Stimulated activated CD4-positive, alpha-beta T cell treated with anti-CD3 and anti-CD28 coated beads, Interleukin-15, amount 100 ng/mL, for 1 hour (primary cell): ENCODE results near the gene C17orf75.
"Not testable (repeated sequence)": the region's sequence is repeated elsewhere in the genome, so short reads cannot be mapped to it uniquely, and the experiment has no call there.

Experiments used
- DNase-seq, 2 donors: peaks; one replicate each; pipeline ENCODE4 v3.0.0-alpha.2; 2020; ENCODE audit warnings: low read depth in 1 of 2, low spot score in 1 of 2

C17orf75 gene

DNA sequence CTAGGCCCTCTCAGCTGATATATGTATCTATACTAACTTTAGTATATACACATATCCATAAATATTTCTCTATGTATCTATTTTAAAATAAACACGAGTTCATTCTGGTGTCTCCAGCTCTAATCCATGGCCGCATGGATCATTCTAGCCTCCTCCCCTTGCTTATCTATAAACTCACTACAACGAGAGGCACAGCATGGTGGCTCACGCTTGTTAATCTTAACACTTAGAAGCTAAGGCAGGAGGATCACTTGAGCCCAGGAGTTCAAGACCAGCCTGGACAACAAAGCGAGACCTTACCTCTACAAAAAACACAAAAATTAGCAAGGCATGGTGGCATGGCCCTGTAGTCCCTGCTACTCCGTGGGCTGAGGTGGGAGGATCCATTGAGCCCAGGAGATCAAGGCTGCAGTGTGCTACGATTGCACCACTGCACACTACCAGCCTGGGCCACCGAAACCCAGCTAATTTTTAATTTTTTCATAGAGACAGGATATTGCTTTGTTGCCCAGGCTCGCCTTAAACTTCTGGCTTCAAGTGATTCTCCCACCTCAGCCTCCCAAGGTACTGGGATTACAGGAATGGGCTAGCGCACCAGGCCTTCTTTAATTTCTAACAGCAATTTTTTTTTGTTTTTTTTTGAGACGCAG lies 4.1 kb upstream of the C17orf75 start:
- DNase-seq: no peak

DNA sequence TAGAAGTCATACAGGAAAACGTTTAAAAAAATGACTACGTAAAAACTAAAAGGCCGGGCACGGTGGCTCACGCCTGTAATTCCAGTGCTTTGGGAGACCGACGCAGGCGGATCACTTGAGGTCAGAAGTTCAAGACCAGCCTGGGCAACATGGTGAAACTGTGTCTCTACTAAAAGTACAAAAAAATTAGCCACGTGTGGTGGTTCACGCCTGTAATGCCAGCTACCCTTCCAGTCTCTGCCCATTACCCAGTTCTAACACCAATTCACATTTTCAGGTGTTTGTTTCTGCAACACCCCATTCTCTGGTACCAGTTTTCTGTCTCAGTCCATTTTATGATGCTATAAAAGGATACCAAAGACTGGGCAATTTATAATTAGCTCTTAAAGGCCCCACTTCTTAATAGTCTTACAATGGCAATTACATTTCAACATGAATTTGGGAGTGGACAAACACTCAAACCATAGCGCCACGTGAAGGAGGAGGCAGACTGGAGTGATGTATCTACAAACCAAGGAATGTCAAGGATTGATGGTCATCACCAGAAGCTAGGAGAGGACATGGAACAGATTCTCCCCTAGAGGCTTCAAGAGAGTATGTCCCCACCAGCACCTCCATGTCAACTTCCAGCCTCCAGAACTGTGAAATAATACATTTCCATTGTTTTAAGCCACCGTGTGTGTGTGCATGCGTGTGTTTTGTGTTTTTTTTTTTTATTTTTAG lies 791 bp upstream of the C17orf75 start:
- DNase-seq: no peak

DNA sequence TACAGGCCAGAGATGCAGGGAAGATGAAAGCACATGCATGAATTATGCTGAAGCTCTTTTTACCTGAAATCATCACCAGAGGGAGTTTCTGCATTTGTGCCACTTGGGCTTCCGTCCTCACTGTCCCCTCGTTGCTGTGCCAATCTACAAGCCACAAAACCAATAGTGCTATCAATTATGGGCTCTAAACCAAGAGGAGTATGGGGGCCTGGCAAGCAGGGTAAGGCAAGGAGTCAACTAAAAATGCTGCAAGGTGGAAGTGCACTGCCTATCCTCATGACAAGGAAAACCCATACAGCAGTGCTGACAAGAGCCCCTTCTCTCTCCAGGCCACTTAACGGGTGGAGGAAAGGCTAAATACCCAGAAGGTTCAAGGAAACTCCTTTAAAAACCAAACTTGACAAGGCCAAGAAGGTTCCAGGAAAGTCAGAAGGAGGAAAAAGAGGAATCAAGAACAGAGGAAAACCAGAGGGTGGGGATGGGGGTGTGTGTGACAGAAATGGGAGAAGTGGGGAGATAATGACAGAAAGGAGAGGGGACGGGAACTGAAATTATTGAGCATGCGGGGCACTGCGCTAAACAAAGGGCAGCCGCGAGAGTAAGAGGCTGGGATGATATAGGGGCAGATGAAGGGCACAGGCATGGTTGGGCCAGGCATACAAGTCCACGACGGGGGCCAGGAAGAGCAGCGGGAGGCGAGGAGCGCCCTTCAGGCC lies 674 bp downstream of the C17orf75 start:
- DNase-seq: no peak

DNA sequence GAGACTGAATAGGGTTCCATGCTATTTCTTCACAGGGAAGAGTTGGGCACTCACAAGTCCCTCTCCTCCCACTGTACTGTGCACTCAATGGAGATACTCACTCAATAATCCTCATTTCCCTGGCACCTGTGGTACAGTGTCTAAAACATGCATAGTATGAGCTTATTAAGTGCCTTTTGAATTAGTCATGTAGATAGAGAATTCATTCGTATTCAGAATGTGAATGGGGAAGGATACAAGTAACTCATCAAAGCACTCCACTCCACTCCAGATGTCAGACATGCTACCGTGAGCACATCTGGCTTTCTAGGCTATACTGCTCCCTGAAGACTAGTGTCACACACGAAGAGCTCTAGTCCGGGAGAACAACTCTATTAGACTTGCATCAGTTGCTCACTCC lies 6.3 kb downstream of the C17orf75 start:
- no peak for DNase-seq

DNA sequence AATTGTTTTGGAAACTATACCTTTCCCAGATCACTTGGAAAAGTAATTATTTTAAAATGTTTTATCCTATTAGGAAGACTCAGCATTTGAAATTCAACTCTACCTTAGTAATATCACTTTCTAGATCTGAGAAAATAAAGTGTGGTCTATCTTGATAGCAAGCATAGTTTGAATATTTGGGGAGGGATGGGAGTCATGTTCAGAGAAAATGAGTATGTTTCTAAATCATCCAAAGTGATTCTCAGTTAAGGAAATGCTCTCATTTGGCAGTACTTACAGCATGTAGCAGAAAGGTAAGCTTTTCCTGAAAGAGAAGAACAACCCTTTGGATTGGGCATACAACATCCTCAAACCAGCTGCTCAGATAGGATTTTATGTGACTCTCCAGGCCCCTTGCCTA lies 6.9 kb downstream of the C17orf75 start:
- DNase-seq: no peak

DNA sequence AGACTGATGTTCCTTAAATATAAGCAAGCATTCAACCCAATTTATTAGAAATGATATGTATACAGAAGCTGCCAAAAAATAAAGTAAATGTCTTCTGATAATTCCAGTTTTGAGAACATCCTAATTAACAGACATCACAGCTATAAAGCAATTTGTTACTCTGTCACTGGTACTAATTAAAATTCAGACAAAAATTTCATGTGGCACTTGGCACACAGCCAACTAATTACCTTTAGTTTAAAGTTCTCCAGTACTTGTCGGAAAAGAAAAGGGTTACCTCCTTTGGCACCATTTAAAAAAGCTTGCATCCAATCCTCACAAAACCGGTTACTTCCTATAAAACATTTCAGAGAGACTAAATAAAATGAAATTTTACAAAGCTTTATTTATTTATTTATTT lies 8.8 kb downstream of the C17orf75 start:
- DNase-seq: no peak

DNA sequence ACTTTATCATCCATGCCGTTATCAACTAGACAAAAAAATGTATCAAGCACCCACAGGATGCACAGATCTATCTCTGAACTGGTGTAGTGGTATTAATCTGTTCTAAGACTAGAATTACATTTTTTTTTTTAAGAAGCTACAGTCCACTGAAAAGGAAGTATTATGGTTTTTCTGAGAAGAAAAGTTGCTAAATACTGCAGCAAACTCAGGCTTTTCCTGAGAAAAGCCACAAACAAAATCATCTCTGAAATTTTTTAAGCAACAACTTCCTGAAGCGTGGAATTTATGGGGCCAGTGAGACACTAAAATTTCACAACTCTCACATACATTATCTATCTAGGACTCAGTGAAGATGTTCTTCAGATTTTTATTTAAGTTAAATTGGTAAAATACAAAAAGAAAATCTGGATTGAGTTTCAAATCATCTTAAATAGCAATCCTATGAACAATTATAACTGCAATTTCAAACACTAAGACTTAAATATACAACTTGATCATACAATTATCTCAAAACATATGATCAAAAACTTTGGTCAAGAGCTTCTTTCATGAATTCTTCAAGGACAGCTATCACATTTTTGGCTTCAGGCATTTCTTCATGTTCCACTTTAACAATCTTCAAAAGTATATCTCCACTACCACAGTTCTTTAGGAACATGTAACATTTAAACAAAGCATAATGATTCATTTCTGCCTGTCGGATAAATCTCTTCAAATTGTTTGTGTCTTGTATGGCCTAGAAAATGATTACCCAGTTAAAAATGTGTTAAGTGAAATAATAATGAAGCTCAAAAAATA lies 10.5 kb downstream of the C17orf75 start:
- DNase-seq: no peak

DNA sequence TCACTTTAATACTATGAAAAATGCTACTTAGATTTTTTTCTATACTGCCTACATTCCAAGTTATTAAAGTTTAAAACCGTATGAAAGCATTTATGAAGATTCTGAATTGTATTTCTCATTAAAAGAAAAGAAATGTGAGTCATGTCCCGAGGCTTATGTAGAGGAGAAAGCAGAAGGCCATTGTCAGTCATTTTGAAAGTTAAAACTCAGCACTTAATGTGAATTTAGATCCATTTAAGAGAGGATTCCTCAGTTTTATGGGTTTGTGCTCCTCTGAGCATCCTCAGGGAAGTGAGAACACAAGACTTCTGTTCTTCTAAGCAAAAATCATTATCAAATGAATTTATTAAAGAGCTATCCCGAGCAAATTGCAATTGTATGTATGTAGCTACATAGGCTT lies 11.8 kb downstream of the C17orf75 start:
- no peak for DNase-seq

DNA sequence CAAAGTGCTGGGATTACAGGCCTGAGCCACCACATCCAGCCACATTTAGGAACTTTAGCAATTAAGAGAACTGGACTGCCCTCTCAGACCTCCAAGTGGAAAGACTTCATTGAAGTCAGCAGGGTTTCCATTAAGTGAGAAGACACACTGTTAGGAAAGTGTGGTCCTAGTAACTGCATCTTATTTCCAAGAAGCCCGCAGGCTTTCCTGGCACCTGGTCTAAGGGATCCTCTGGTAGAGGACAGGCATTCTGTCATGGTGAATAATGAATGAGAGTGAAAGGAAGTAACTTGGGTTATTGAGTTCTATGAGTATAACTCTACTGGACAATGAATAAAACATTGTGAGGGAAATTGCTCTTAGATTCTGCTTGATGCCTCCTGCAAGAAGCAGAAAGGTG lies 14.1 kb downstream of the C17orf75 start:
- DNase-seq: no peak

DNA sequence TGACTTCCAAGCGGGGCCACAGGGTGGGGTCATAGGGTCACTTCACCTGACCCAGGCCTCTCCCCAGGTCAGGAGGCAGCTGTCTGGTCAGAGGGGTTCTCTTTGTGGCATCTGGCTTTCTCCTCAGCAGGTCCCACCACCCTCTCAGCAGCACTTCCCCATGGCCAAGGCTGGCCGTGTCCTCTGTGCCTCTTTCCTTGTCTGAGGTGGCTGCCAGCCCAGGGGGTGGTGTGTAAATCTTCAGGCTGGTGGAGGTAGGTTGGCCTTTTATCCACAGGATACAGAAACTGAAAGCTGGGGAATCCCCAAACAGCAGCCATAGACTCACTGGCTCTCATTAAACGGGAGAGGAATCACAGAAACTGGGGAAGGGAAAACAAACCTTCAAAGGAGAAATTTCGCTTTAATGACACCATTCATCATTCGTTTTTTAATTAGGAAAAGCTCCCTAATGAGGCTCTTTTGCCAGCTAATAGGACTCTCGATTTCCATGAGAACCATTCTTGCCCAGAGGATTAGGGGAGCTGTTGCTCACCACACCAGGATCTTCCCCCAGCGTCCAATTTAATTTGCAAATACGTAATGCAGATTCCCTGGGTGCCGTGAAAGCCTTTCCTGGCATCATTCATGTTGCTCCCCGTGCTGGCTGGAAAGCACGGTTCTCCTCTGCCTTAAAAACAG lies 18.0 kb downstream of the C17orf75 start:
- no peak for DNase-seq

DNA sequence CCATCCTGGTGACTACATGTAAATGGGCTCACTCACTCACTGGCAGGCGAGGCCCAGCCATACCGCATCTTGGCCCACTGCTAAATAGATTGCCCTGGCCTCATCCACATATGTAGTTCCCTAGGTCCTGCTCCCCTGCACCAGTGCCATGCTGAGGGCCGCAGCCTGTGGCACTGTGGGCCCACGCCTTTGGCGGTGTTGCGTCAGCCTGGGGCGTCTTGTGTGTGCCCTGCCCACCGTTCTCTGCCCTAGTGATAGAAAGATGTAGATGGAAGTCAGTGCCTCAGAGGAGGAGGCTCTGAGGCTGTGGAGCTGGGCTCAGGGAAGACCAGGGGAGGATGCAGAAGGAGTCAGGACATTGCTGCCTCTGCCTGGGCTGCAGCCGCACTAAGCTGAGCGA lies 18.9 kb downstream of the C17orf75 start:
- no peak for DNase-seq

DNA sequence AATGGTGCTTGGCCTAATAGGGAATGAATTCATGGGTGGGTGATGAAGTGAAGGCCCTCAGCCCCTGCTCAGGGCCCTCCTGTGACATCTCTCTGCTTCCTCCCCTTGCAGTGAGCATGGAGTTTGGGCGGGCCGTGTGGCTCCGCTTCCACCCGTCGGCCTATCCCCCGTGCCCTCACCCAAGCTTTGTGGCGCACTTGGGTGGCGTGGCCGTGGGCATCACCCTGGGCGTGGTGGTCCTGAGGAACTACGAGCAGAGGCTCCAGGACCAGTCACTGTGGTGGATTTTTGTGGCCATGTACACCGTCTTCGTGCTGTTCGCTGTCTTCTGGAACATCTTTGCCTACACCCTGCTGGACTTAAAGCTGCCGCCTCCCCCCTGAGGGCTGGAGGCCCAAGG lies 21.1 kb downstream of the C17orf75 start:
- no peak for DNase-seq

DNA sequence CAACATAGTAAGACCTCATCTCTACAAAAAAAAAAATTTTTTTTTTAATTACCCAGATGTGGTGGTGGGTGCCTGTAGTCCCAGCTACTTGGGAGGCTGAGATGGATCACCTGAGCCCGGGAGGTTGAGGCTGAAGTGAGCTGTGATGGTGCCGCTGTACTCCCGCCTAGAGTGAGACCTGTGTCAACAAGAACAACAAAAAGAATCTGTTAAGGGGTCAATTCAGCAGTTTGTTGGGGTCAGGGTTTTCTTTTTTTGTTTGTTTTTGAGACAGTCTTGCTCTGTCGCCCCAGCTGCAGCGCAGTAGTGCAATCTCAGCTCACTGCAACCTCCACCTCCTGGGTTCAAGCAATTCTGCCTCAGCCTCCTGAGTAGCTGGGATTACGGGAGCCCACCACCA lies 21.9 kb downstream of the C17orf75 start:
- DNase-seq: not testable (repeated sequence)

DNA sequence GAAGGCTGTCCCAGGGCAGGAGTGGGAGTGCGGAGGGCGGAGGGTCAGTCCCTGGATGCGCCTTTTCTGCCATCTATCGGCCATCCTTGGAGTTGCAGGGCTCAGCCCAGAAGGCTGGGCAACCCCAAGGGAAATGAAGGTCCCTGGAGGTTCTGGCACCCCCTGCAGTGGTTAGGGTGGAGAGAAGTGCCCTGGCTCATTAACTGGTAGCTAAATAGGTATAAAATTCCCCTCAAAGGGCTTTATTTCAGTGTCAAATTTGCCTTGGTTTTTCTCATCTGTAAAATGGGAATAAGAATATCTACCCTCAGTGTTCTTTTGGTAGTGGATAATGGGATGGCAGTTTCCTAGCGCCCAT lies 22.4 kb downstream of the C17orf75 start:
- peak; percentile 44 to 66 for DNase-seq

DNA sequence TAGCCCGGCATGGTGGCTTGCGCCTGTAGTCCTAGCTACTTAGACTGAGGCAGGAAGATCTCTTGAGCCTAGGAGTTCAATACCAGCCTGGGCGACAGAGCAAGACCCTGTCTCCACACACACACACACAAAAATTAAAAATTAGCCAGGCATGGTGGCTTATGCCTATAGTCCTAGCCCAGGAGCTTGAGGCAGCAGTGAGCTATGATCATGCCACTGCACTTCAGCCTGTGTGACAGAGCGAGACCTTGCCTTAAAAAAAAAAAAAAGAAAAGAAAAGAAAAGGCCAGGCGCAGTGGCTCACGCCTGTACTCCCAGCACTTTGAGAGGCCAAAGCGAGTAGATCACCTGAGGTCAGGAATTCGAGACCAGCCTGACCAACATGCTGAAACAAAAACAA lies 23.9 kb downstream of the C17orf75 start:
- no peak for DNase-seq

DNA sequence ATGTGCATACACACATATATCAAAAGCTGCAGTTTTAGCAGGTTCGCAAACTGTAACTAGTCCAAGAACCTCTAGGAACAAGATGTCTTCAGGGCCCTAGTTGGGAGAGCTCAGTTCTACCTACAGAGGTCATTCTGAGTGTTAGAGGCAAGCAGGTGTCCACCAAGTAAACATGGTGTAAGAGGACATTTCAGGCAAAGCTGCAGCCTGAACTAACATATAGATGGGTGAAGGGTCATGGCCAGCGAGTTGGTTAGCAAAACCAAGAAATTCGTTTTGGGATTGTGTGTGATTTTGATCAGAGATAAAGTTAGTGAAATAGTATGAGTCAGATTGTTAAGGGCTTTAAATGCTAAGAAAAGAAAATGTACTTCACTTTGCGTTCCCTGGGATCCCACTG lies 24.6 kb downstream of the C17orf75 start:
- no peak for DNase-seq

DNA sequence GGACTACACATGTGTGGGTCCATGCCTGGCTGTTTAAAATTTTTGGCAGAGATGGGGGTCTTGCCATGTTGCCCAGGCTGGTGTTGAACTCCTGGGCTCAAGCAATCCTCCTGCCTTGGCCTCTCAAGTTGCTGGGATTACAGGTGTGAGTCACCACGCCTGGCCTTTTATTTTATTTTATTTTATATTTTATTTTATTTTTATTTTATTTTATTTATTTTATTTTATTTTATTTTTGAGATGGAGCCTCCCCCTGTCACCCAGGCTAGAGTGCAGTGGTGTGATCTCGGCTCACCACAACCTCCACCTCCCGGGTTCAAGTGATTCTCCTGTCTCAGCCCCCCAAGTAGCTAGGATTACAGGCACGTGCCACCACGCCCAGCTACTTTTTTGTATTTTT lies 25.3 kb downstream of the C17orf75 start:
- not testable (repeated sequence) for DNase-seq

DNA sequence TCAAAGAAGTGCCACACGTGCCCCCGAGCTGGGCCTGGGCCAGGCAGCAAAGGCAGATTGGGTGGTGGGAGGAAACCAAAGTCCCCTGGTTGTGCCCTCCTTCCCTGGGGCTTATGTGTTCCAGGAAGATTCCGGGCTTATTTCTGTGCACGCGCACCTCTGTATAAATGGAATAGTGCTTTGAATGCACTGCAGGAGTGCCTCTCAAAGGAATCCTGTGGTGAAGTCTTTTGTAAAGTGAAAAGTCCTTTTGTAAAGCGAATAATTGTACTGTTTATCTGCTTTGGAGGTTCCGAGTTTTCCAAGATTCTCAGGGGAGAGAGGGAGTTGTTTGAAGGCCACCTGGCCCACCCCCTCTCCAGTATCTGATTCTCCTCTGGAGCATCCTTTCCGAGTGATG lies 26.8 kb downstream of the C17orf75 start:
- DNase-seq: no peak

DNA sequence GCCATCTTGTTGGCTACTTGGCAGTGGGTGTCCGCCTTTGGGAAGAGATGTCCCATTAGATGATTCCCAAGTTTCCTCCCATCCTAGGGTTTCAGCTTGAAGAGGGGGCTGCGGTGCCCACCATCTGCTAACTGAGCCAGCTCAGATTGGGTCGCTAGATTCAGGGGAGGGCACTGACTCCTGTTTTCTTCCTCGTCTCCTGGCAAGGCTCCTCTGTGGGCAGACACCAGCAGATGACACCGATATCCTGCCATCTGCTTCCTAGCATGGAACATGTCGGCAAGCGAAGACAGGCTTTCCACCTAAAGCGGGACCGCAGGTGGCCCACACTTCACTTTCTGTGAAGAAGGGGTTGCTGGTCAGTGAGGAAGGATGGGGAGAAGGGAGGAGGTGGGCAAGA lies 27.3 kb downstream of the C17orf75 start:
- DNase-seq: no peak

DNA sequence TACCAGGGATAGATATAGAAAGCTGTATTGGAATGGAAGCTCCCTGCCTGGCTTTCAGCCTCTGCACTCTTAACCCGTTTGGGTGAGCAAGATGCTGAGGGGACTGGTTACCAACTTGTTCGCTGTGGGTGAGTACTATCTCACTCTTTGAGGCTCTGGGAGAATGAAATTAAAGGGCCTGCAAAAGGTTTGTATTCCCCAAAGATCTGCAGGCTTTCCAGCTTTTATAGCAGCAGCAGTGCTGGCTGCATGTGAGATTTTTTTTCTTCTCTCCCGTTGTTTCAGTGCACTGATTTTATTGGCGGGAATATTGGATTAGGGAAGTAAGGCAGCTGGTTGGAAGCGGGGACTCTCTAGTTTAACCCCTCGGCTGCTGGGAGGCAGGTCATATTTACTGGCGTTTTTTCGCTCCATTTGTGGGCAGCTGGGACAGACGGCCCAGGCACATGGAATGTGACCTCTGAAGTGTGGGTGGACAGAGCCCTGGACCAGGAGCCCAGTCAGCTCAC lies 30.9 kb downstream of the C17orf75 start:
- DNase-seq: no peak

DNA sequence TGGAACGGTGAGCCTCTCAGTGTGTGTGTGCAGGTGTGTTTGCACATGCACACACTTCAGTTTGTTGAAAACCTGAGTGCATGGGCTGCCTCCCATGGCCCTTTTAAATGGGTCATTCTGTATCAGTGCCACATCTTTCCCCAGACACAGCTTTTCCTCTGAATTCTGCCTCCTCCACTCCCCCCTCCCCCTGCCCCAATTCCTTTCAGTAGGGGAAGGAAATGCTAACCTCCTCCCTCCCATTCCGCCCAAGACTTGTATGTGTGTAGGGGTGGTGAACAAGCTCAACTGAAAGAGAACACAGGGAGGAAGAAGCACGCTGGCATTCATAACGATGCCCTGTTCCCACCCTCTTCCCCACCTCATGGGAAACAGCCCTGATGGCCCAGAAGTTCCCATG lies 34.3 kb downstream of the C17orf75 start:
- DNase-seq: no peak
